ENCODE data around the gene DHRS12. TPM values are rescaled to one million over a fixed set of nuclear protein-coding genes. Genes with fewer than 3 reads are reported as not detected.
A peak's percentile ranks its signal among the peaks of the same experiment; 100 is the strongest.

Gene DHRS12
- total RNA-seq, 1 experiment from 2014 or later, result 6.8 TPM

GRCh38 chr13:51820016-51820597 is 16.1 kb upstream of the DHRS12 start:
- CTCF ChIA-PET, result interaction anchor here (1.2 to 1.8 kb wide), 5 partner anchors 12 to 381 kb away, joined by 3 to 6 read pairs (median 3); no protein-coding TSS in a partner anchor
- TF ChIP-seq CTCF (IDR thresholded peaks at IDR 0.05; ENCODE audit: unreplicated experiment), result no peak
- intact Hi-C loops (cut with micrococcal nuclease), result no loop called here
- H3K4me3 Mint-ChIP-seq (ENCODE audit: unreplicated experiment), result no peak overlapping the region
- BruUV-seq (replicated peaks), result no TSS peak
- peaks cover 16% of the 10 kb centered on the region for H3K4me1 Mint-ChIP-seq (ENCODE audit: insufficient read depth, unreplicated experiment)
- H3K27me3 Mint-ChIP-seq (ENCODE audit: insufficient read depth, unreplicated experiment), result peaks cover 62% of the 10 kb centered on the region
- H3K36me3 Mint-ChIP-seq (ENCODE audit: insufficient read depth, unreplicated experiment), result no peaks in the 10 kb centered on the region
- no peak overlapping the region for H3K27ac Mint-ChIP-seq (ENCODE audit: low read depth, unreplicated experiment)
- no peaks in the 10 kb centered on the region for H3K9me3 Mint-ChIP-seq (ENCODE audit: unreplicated experiment)
- POLR2A ChIA-PET, result no interaction called here
- DNase-seq (ENCODE audit: unreplicated experiment), result no peak

GRCh38 chr13:51819544-51819943 is 15.6 kb upstream of the DHRS12 start:
- no peak overlapping the region for H3K27ac Mint-ChIP-seq (ENCODE audit: low read depth, unreplicated experiment)
- BruUV-seq (replicated peaks), result no TSS peak
- H3K9me3 Mint-ChIP-seq (ENCODE audit: unreplicated experiment), result no peaks in the 10 kb centered on the region
- CTCF ChIA-PET, result interaction anchor here (1.2 to 1.7 kb wide), 4 partner anchors 13 to 381 kb away, joined by 3 to 6 read pairs (median 3); no protein-coding TSS in a partner anchor
- no peak for DNase-seq (ENCODE audit: unreplicated experiment)
- intact Hi-C loops (cut with micrococcal nuclease), result no loop called here
- no peak overlapping the region for H3K4me3 Mint-ChIP-seq (ENCODE audit: unreplicated experiment)
- H3K4me1 Mint-ChIP-seq (ENCODE audit: insufficient read depth, unreplicated experiment), result peaks cover 15% of the 10 kb centered on the region
- POLR2A ChIA-PET, result no interaction called here
- H3K36me3 Mint-ChIP-seq (ENCODE audit: insufficient read depth, unreplicated experiment), result no peaks in the 10 kb centered on the region
- peaks cover 62% of the 10 kb centered on the region for H3K27me3 Mint-ChIP-seq (ENCODE audit: insufficient read depth, unreplicated experiment)
- no peak for TF ChIP-seq CTCF (IDR thresholded peaks at IDR 0.05; ENCODE audit: unreplicated experiment)

- no peaks in the 10 kb centered on the region for H3K9me3 Mint-ChIP-seq (ENCODE audit: unreplicated experiment)
These were observed 15.0 kb upstream of the DHRS12 start for GRCh38 chr13:51818781-51819511.

More at GRCh38 chr13:51818781-51819511, 15.0 kb upstream of the DHRS12 start:
- peaks cover 15% of the 10 kb centered on the region for H3K4me1 Mint-ChIP-seq (ENCODE audit: insufficient read depth, unreplicated experiment)
- H3K27me3 Mint-ChIP-seq (ENCODE audit: insufficient read depth, unreplicated experiment), result peaks cover 62% of the 10 kb centered on the region
- POLR2A ChIA-PET, result no interaction called here
- BruUV-seq (replicated peaks), result no TSS peak
- H3K4me3 Mint-ChIP-seq (ENCODE audit: unreplicated experiment), result no peak overlapping the region
- H3K27ac Mint-ChIP-seq (ENCODE audit: low read depth, unreplicated experiment), result no peak overlapping the region
- intact Hi-C loops (cut with micrococcal nuclease), result no loop called here
- TF ChIP-seq CTCF (IDR thresholded peaks at IDR 0.05; ENCODE audit: unreplicated experiment), result no peak
- DNase-seq (ENCODE audit: unreplicated experiment), result peak; percentile 67
- CTCF ChIA-PET, result interaction anchor here (0.6 to 1.7 kb wide), 5 partner anchors 16 to 382 kb away, joined by 3 to 6 read pairs (median 3); no protein-coding TSS in a partner anchor
- no peaks in the 10 kb centered on the region for H3K36me3 Mint-ChIP-seq (ENCODE audit: insufficient read depth, unreplicated experiment)

All from MCF 10A (cell line).